Heart left ventricle (tissue), 16 donors: ENCODE measurements around the gene ANKRD33. TPM values are rescaled to one million over a fixed set of nuclear protein-coding genes. Genes with fewer than 3 reads are reported as not detected.

Experiments used
- ATAC-seq, 4 donors: fragments of 200-7000 bp; cut with Tn5 transposase; one replicate each; pipeline ENCODE4 v1.9.1; 2020 to 2022; ENCODE audit warnings: moderate library complexity in 4 of 4, mild to moderate bottlenecking in 3 of 4, moderate number of reproducible peaks in 1 of 4
- DNase-seq, 5 donors: peaks; one replicate each; pipeline ENCODE4 v3.0.0-alpha.2; 2020
- H3K27ac ChIP-seq, 12 donors: fragments of 200-600 bp; sonication (generic) in 4 of 12; one replicate each; pipeline versions ENCODE4 v1.5.0 to v1.8.0; 2016 to 2022; ENCODE audit warnings: mild to moderate bottlenecking in 2 of 12
- H3K27me3 ChIP-seq, 9 donors: fragments of 200-600 bp; sonication (generic) in 2 of 9; one replicate each; pipeline versions ENCODE4 v1.5.1 to v1.8.0; 2016 to 2022; ENCODE audit warnings: mild to moderate bottlenecking in 3 of 9
- H3K36me3 ChIP-seq, 9 donors: fragments of 200-600 bp; sonication (generic) in 2 of 9; one replicate each; pipeline versions ENCODE4 v1.5.0 to v1.8.0; 2018 to 2022; ENCODE audit warnings: mild to moderate bottlenecking in 2 of 9
- H3K4me1 ChIP-seq, 12 donors: fragments of 200-600 bp; sonication (generic) in 4 of 12; one replicate each; pipeline versions ENCODE4 v1.5.0 to v1.8.0; 2016 to 2022; ENCODE audit warnings: mild to moderate bottlenecking in 3 of 12
- H3K4me3 ChIP-seq, 12 donors: fragments of 200-600 bp; sonication (generic) in 4 of 12; one replicate each; pipeline versions ENCODE4 v1.5.0 to v1.8.0; 2017 to 2022; ENCODE audit warnings: mild to moderate bottlenecking in 9 of 12, moderate library complexity in 4 of 12
- H3K9me3 ChIP-seq, 12 donors: fragments of 200-600 bp; sonication (generic) in 4 of 12; one replicate each; pipeline versions ENCODE4 v1.5.0 to v1.8.0; 2016 to 2022; ENCODE audit warnings: mild to moderate bottlenecking in 1 of 12
- CTCF ChIP-seq, 12 donors: fragments of 200-600 bp; sonication (generic) in 4 of 12; IDR thresholded peaks; one replicate each; pipeline versions ENCODE4 v1.5.0 to v1.8.0; 2018 to 2022; ENCODE audit warnings: antibody characterized with exemption in 12 of 12, mild to moderate bottlenecking in 5 of 12
- POLR2A ChIP-seq, 2 donors: fragments of 450-650 bp; IDR thresholded peaks; one replicate each; pipeline ENCODE4 v1.6.1; 2017; ENCODE audit warnings: antibody characterized with exemption in 2 of 2, mild to moderate bottlenecking in 2 of 2, moderate library complexity in 2 of 2
- WGBS, 4 donors: extraction: QIAGEN DNeasy Blood & Tissue Kit in 2 of 4; methylation state at CpG; one replicate each; pipeline versions ENCODE4 v1.1.5 to v1.1.7; 2013 to 2018; 5-methylcytosine and 5-hydroxymethylcytosine counted together
- intact Hi-C, 10 donors: fragments of 100-400 bp; cut with DNase I; formaldehyde crosslinking; loops; one replicate each; pipeline versions ENCODE4 v1.11.1 to v1.14.2; 2022
- polyA plus RNA-seq, 2 donors: library from polyadenylated mRNA; stranded (reverse); fragments of 200-250 nt; gene quantifications; one replicate each; pipeline ENCODE4 v1.2.3, GENCODE V29; 2013
- total RNA-seq, 9 donors: library from RNA; depleted of rRNA in 2 of 9; stranded (reverse); fragments of >200 nt in 2 of 9; fragmentation: NEBNext Ultra II Directional in 3 of 9; extraction: Animal tissue kit (Norgen Biotek cat#: 25700) in 3 of 9; gene quantifications; one replicate each; pipeline versions ENCODE4 v1.1.0 to v1.2.4, GENCODE V29; 2016 to 2023
- donor health status: ischemic (EF 13 %, LVEDD 7.1; RV severe dilation, severe dysfunction).
- donor health status: healthy with polysubstance abuse.
- donor health status: DM: no; HTN: yes; CAD: no.
- donor health status: DM: no; HTN: no; CAD: no.
- donor health status: ischemic (EF 25% LVEDD 6.9; RV normal size, moderate dysfunction).
- donor health status: ischemic (EF 25% LVEDD 5.7; RV mildly dilated, moderate dysfunction).
- donor health status: healthy.
- donor health status: DM: yes; HTN: yes; CAD: no.
- donor health status: ischemic (EF 35%, LVEDD 5.7; RV mildly dilated, moderate dysfunction).
- donor health status: nonischemic (EF 11% LVEDD 7.7; RV severe dilation, severe dysfunction).
- donor health status: DM: yes; HTN: yes; CAD: no.
- donor health status: PGD.
- donor health status: ischemic (EF 29% LVEDD 5.4; RV normal size, mild dysfunction).
- donor health status: nonischemic (EF 23%, LVEDD 6.1; RV moderate dilation, normal function).

The ANKRD33 gene
- total and polyA plus RNA-seq, 11 donors: not detected

GRCh38 chr12:51864833-51865670 is 22.9 kb upstream of the ANKRD33 start:
- H3K27me3 ChIP-seq: peaks cover 0 to 49% (median 19%) of the 10 kb centered on the region in 9 donors
- no peaks in the 10 kb centered on the region for H3K9me3 ChIP-seq
- no peak overlapping the region for H3K27ac ChIP-seq
- H3K4me1 ChIP-seq: peaks cover 0 to 34% (median 20%) of the 10 kb centered on the region in 12 donors
- 61 to 71% (median 67%) methylated on average over 11 to 12 of the region's 12 CpGs for WGBS, 4 donors
- TF ChIP-seq POLR2A (IDR thresholded peaks at IDR 0.05): no peak
- TF ChIP-seq CTCF (IDR thresholded peaks at IDR 0.05): no peak
- peak overlapping the region in 3 of 12 donors; percentile 43 to 52 (median 51) for H3K4me3 ChIP-seq
- intact Hi-C loops: no loop called here
- ATAC-seq: no peak
- H3K36me3 ChIP-seq: no peaks in the 10 kb centered on the region
- peak in 1 of 5 donors; percentile 28 for DNase-seq

DNA sequence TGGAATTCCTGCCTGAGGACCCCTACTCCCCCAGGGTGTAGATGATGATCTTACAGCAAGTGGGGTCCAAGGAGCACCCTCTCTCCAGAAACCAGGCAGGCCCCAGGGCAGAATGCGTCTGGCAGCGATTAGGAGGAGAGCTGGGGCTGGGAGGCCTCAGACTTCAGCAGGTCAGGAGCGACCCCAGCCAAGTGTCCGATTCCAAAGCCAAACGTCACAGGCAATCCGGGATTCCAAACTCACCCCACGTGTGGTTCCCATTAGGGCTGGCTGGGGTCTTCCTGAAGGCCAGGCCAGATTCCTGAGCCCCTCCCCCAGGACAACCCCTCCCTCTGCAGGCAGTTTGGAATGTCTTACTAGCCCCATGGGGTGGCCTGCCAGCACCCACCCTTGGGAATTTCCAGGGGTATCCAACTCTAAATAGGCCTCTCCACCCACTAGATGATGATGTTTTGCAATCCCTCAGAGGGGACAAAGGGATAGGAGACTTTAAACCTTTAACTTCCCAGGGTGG is 22.1 kb upstream of the ANKRD33 start:
- TF ChIP-seq POLR2A (IDR thresholded peaks at IDR 0.05): no peak
- no peak for TF ChIP-seq CTCF (IDR thresholded peaks at IDR 0.05)
- no peaks in the 10 kb centered on the region for H3K9me3 ChIP-seq
- peak in 2 of 5 donors; percentile 19 to 21 for DNase-seq
- H3K4me3 ChIP-seq: no peak overlapping the region
- H3K27me3 ChIP-seq: peaks cover 0 to 52% (median 19%) of the 10 kb centered on the region in 9 donors
- intact Hi-C loops: no loop called here
- H3K27ac ChIP-seq: no peak overlapping the region
- no peak for ATAC-seq
- 82 to 89% (median 85%) methylated on average over 7 of the region's 7 CpGs; no CpG with 5 or more reads in 1 of the 4 donors for WGBS, 4 donors
- H3K4me1 ChIP-seq: peaks cover 0 to 39% (median 20%) of the 10 kb centered on the region in 12 donors
- no peaks in the 10 kb centered on the region for H3K36me3 ChIP-seq

- intact Hi-C loops: no loop called here
- WGBS, 4 donors: 96 to 99% (median 97%) methylated on average over 4 of the region's 4 CpGs
- peaks cover 0 to 48% (median 19%) of the 10 kb centered on the region in 9 donors for H3K27me3 ChIP-seq
Observed at GRCh38 chr12:51866324-51866723, 21.6 kb upstream of the ANKRD33 start.

More at GRCh38 chr12:51866324-51866723, 21.6 kb upstream of the ANKRD33 start:
- no peak for ATAC-seq
- H3K4me1 ChIP-seq: peaks cover 0 to 44% (median 20%) of the 10 kb centered on the region in 12 donors
- no peak for TF ChIP-seq POLR2A (IDR thresholded peaks at IDR 0.05)
- no peak for TF ChIP-seq CTCF (IDR thresholded peaks at IDR 0.05)
- DNase-seq: no peak
- H3K4me3 ChIP-seq: no peak overlapping the region
- H3K9me3 ChIP-seq: no peaks in the 10 kb centered on the region
- no peak overlapping the region for H3K27ac ChIP-seq
- no peaks in the 10 kb centered on the region for H3K36me3 ChIP-seq
